GM18498 (cell line): ENCODE measurements around the gene GPR132.
A peak's percentile ranks its signal among the peaks of the same experiment; 100 is the strongest.
"Not testable (repeated sequence)": the region's sequence is repeated elsewhere in the genome, so short reads cannot be mapped to it uniquely, and the experiment has no call there.

Experiments used
- ATAC-seq: cut with Tn5 transposase; IDR thresholded peaks from one replicate; pipeline ENCODE4 v1.9.1; 2021; ENCODE audit warnings: mild to moderate bottlenecking, moderate library complexity; ENCODE audit not compliant: unreplicated experiment

GPR132 gene

GRCh38 chr14:105065280-105066228 is at the start of gene GPR132:
GPR132 (minus strand) TSS chr14:105065430; CDS start chr14:105055420, 10,010 bp downstream.
- ATAC-seq, result peak; percentile 50

- not testable (repeated sequence) for ATAC-seq
Observed at GRCh38 chr14:105109243-105109642, 44.0 kb upstream of the GPR132 start.

GRCh38 chr14:105108516-105108864 is 43.3 kb upstream of the GPR132 start:
- ATAC-seq, result no peak

GRCh38 chr14:105107781-105108515 is 42.7 kb upstream of the GPR132 start:
- ATAC-seq, result no peak

GRCh38 chr14:105107351-105107750 is 42.1 kb upstream of the GPR132 start:
- ATAC-seq, result no peak

- no peak for ATAC-seq
Observed at GRCh38 chr14:105105158-105105557, 39.9 kb upstream of the GPR132 start.

- no peak for ATAC-seq
Observed at GRCh38 chr14:105102893-105103292, 37.7 kb upstream of the GPR132 start.

- ATAC-seq, result no peak
Observed at GRCh38 chr14:105102361-105102870, 37.2 kb upstream of the GPR132 start.

- no peak for ATAC-seq
Observed at GRCh38 chr14:105100910-105101309, 35.7 kb upstream of the GPR132 start.

- no peak for ATAC-seq
Observed at GRCh38 chr14:105099778-105100177, 34.5 kb upstream of the GPR132 start.

- ATAC-seq, result no peak
Observed at GRCh38 chr14:105098316-105098715, 33.1 kb upstream of the GPR132 start.

GRCh38 chr14:105097794-105098127 is 32.5 kb upstream of the GPR132 start:
- no peak for ATAC-seq

- no peak for ATAC-seq
Observed at GRCh38 chr14:105096206-105096875, 31.1 kb upstream of the GPR132 start.

- ATAC-seq, result no peak
Observed at GRCh38 chr14:105095236-105095805, 30.1 kb upstream of the GPR132 start.

- ATAC-seq, result no peak
Observed at GRCh38 chr14:105094193-105094907, 29.1 kb upstream of the GPR132 start.

- peak; percentile 68 for ATAC-seq
Observed at GRCh38 chr14:105093431-105094192, 28.4 kb upstream of the GPR132 start.

GRCh38 chr14:105093038-105093430 is 27.8 kb upstream of the GPR132 start:
- ATAC-seq, result peak; percentile 43

GRCh38 chr14:105092171-105093037 is 27.2 kb upstream of the GPR132 start:
- no peak for ATAC-seq
